ENCODE results near the gene SLC9A9.

DNA sequence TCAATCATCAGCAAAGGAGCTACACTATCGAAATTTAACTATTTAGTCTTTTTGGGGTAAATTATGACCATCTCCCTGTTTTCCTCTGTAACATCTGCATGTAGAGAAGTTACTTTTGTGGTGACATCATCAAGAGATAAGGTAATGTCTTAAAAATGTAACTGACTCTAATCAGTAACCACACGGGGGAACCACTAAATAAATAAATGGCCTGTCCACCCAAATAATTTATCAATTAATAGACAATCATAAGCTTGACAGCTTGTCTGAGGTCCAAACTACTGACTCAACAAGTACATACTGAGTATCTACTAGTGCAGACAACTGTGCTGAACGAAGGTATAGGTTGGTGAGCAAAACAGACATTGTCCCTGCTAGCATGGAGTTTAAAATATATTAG lies 219.3 kb downstream of the SLC9A9 start:
- TF ChIP-seq, protein P1, sequence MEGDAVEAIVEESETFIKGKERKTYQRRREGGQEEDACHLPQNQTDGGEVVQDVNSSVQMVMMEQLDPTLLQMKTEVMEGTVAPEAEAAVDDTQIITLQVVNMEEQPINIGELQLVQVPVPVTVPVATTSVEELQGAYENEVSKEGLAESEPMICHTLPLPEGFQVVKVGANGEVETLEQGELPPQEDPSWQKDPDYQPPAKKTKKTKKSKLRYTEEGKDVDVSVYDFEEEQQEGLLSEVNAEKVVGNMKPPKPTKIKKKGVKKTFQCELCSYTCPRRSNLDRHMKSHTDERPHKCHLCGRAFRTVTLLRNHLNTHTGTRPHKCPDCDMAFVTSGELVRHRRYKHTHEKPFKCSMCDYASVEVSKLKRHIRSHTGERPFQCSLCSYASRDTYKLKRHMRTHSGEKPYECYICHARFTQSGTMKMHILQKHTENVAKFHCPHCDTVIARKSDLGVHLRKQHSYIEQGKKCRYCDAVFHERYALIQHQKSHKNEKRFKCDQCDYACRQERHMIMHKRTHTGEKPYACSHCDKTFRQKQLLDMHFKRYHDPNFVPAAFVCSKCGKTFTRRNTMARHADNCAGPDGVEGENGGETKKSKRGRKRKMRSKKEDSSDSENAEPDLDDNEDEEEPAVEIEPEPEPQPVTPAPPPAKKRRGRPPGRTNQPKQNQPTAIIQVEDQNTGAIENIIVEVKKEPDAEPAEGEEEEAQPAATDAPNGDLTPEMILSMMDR (IDR thresholded peaks at IDR 0.05): no peak
- TF ChIP-seq POLR2AphosphoS5 (IDR thresholded peaks at IDR 0.05): no peak

Data from transverse colon (tissue), 4 donors.